ENCODE measurements around the gene AUTS2. TPM values are rescaled to one million over a fixed set of nuclear protein-coding genes. Genes with fewer than 3 reads are reported as not detected.

The AUTS2 gene
- total and polyA plus RNA-seq, 9 of the 15 experiments (the other 6 are each of a cell fraction or from before 2014, with no cell fraction given): 0.58 TPM; not detected in 8

- WGBS (ENCODE audit: insufficient coverage, low coverage, missing lambda C conversion rate): 0% methylated on average over 1 of the region's 1 CpG
- TF ChIP-seq MTA3 (IDR thresholded peaks at IDR 0.05; ENCODE audit: borderline replicate concordance): no peak
- TF ChIP-seq, protein P1, sequence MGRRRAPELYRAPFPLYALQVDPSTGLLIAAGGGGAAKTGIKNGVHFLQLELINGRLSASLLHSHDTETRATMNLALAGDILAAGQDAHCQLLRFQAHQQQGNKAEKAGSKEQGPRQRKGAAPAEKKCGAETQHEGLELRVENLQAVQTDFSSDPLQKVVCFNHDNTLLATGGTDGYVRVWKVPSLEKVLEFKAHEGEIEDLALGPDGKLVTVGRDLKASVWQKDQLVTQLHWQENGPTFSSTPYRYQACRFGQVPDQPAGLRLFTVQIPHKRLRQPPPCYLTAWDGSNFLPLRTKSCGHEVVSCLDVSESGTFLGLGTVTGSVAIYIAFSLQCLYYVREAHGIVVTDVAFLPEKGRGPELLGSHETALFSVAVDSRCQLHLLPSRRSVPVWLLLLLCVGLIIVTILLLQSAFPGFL (CRISPR knock-in tag; IDR thresholded peaks at IDR 0.05): no peak
- H3K9me1 ChIP-seq (ENCODE audit: control insufficient read depth, insufficient read depth, low read length): no peaks in the 10 kb centered on the region
- ATAC-seq (no peak), FAIRE-seq (no peak), DNase-seq (ENCODE audit: extremely low read depth in 1 of 4, low spot score in 3 of 4) (no peak)
- no peak overlapping the region for H3K9ac ChIP-seq (ENCODE audit: insufficient read depth in 1 of 2, low read depth in 2 of 2, low read length in 2 of 2)
- H3K27ac ChIP-seq (ENCODE audit: extremely low read depth, low read depth, low read length): no peak overlapping the region
- H3K79me2 ChIP-seq (ENCODE audit: control insufficient read depth, insufficient read depth, low read length): no peaks in the 10 kb centered on the region
- intact Hi-C loops (cut with micrococcal nuclease) (no loop called here), in situ Hi-C loops (cut with MboI) (no loop called here)
- no peak overlapping the region for H3K4me2 ChIP-seq (ENCODE audit: insufficient read depth, low read length)
- H3K27me3 ChIP-seq (ENCODE audit: control insufficient read depth in 2 of 2, insufficient read depth in 2 of 2, low read length in 2 of 2): peaks cover 13 to 24% of the 10 kb centered on the region in 2 experiments; a peak in 3 of 5 replicates
- BruUV-seq (replicated peaks): no TSS peak
- no peak overlapping the region for H3K4me3 ChIP-seq
- POLR2A ChIA-PET: no interaction called here
- H2AFZ ChIP-seq (ENCODE audit: low read depth, low read length): no peak overlapping the region
- no peaks in the 10 kb centered on the region for H3K9me3 ChIP-seq (replicated peaks; ENCODE audit: control insufficient read depth, insufficient read depth, low read depth, low read length)
- no peaks in the 10 kb centered on the region for H3K4me1 ChIP-seq (replicated peaks in 1 of 2; ENCODE audit: control insufficient read depth in 2 of 2, insufficient read depth in 2 of 2, low read length in 2 of 2)
- no peaks in the 10 kb centered on the region for H3K36me3 ChIP-seq (ENCODE audit: control insufficient read depth, insufficient read depth, low read length)
- CTCF ChIA-PET (ENCODE audit: low intra/inter-chr PET ratio): no interaction called here
- H4K20me1 ChIP-seq (replicated peaks; ENCODE audit: control insufficient read depth, insufficient read depth, low read length): no peaks in the 10 kb centered on the region; the same call in 1 of the 2 replicates
These were observed 836.5 kb downstream of the AUTS2 start for GRCh38 chr7:70434821-70435220.

- Histone ChIP-seq H3K9me1 (ENCODE audit: control insufficient read depth, insufficient read depth, low read length) (no peaks in the 10 kb centered on the region), H3K4me1 (replicated peaks in 1 of 2; ENCODE audit: control insufficient read depth in 2 of 2, insufficient read depth in 2 of 2, low read length in 2 of 2) (no peaks in the 10 kb centered on the region), H2AFZ (ENCODE audit: low read depth, low read length) (no peak overlapping the region), H3K9ac (ENCODE audit: insufficient read depth in 1 of 2, low read depth in 2 of 2, low read length in 2 of 2) (no peak overlapping the region), H3K27me3 (ENCODE audit: control insufficient read depth in 2 of 2, insufficient read depth in 2 of 2, low read length in 2 of 2) (peaks cover 11 to 20% of the 10 kb centered on the region in 2 experiments; a peak in 3 of 5 replicates), H3K9me3 (replicated peaks; ENCODE audit: control insufficient read depth, insufficient read depth, low read depth, low read length) (no peaks in the 10 kb centered on the region), H3K4me3 (no peak overlapping the region), H4K20me1 (replicated peaks; ENCODE audit: control insufficient read depth, insufficient read depth, low read length) (no peaks in the 10 kb centered on the region; the same call in 1 of the 2 replicates), H3K79me2 (ENCODE audit: control insufficient read depth, insufficient read depth, low read length) (no peaks in the 10 kb centered on the region), H3K36me3 (ENCODE audit: control insufficient read depth, insufficient read depth, low read length) (no peaks in the 10 kb centered on the region), H3K4me2 (ENCODE audit: insufficient read depth, low read length) (no peak overlapping the region), H3K27ac (ENCODE audit: extremely low read depth, low read depth, low read length) (no peak overlapping the region)
- no TSS peak for BruUV-seq (replicated peaks)
- intact Hi-C loops (cut with micrococcal nuclease) (no loop called here), in situ Hi-C loops (cut with MboI) (no loop called here)
- DNase-seq (ENCODE audit: extremely low read depth in 1 of 4, low spot score in 3 of 4) (no peak), FAIRE-seq (no peak), ATAC-seq (no peak)
- CTCF ChIA-PET (ENCODE audit: low intra/inter-chr PET ratio): no interaction called here
- TF ChIP-seq ZNF512 (tag; IDR thresholded peaks at IDR 0.05) (no peak), RCOR1 (IDR thresholded peaks at IDR 0.05; ENCODE audit: borderline replicate concordance in 1 of 2, low read depth in 2 of 2, low read length in 2 of 2) (no peak), ARID1B (IDR thresholded peaks at IDR 0.05) (no peak), NR2C2 (CRISPR knock-in tag; IDR thresholded peaks at IDR 0.05) (no peak), NR2C2 (tag; IDR thresholded peaks at IDR 0.05) (no peak), HDAC1 (IDR thresholded peaks at IDR 0.05) (no peak), TOE1 (IDR thresholded peaks at IDR 0.05; ENCODE audit: borderline replicate concordance) (no peak), TOE1 (CRISPR knock-in tag; IDR thresholded peaks at IDR 0.05; ENCODE audit: borderline replicate concordance, low read depth) (no peak)
- TF ChIP-seq, protein P2, sequence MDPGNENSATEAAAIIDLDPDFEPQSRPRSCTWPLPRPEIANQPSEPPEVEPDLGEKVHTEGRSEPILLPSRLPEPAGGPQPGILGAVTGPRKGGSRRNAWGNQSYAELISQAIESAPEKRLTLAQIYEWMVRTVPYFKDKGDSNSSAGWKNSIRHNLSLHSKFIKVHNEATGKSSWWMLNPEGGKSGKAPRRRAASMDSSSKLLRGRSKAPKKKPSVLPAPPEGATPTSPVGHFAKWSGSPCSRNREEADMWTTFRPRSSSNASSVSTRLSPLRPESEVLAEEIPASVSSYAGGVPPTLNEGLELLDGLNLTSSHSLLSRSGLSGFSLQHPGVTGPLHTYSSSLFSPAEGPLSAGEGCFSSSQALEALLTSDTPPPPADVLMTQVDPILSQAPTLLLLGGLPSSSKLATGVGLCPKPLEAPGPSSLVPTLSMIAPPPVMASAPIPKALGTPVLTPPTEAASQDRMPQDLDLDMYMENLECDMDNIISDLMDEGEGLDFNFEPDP (CRISPR knock-in tag; IDR thresholded peaks at IDR 0.05): no peak
- 0% methylated on average over 1 of the region's 1 CpG for WGBS (ENCODE audit: insufficient coverage, low coverage, missing lambda C conversion rate)
- POLR2A ChIA-PET: no interaction called here
These were observed 837.4 kb downstream of the AUTS2 start for GRCh38 chr7:70435634-70436033.
